GM21825 (cell line): Measurements from ENCODE around the gene GRM3.

ENCODE experiments used
- ATAC-seq: cut with Tn5 transposase; IDR thresholded peaks from one replicate; pipeline ENCODE4 v1.9.1; 2021; ENCODE audit warnings: mild to moderate bottlenecking, moderate library complexity; ENCODE audit not compliant: unreplicated experiment

Gene GRM3

DNA sequence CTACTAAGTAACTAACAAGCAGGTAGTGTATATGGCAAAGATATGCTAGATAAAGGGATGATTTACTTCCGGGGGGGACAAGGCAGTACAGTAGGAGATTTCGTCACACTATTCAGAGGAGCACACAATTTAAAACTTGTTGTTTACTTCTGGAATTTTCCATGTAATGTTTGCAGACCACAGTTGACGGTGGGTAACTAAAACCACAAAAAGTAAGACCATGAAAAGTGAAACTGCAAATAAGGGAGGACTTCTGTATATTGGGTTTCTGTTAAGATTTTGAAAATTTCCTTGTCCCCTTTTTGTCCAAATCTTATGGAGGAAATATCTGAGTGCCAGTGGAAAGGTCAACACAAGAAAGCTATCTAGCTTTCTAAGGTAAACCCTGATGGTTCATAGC lies 245.8 kb downstream of the GRM3 start:
- ATAC-seq: no peak

DNA sequence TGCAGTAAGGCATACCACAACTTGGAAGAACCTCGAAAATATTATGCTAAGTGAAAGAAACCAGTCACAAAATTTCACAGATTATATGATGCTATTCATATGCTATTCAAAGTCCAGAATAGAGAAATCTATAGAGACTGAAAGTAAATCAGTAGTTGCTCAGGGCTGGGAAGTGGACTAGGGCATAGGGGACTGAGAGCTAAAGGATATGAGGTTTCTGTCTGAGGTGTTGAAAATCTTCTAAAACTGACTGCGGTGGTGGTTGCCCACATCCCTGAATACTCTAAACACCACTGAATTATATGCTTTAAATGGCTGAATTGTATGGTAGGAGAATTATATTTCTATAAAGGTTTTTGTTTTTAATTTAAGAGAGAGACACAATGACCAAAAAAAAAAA lies 254.5 kb downstream of the GRM3 start:
- ATAC-seq: no peak

DNA sequence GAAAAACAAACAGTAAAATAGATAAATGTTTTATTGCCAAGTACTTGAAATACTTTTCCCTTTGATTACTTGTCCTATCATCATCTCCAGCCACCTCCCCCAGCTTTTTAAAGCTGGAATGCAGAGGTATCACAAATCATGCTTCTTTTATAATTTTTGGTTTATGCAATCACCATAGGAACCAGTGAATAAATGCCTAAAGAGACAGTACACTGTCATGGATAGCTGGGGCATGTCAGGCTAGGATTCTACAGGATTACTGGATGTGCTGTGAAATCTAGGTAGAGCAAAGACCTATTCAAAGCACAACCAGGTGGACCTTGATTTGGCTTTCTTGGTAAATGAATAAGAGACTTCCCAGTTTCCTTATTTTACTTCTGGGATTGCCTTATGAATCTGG lies 257.2 kb downstream of the GRM3 start:
- no peak for ATAC-seq

DNA sequence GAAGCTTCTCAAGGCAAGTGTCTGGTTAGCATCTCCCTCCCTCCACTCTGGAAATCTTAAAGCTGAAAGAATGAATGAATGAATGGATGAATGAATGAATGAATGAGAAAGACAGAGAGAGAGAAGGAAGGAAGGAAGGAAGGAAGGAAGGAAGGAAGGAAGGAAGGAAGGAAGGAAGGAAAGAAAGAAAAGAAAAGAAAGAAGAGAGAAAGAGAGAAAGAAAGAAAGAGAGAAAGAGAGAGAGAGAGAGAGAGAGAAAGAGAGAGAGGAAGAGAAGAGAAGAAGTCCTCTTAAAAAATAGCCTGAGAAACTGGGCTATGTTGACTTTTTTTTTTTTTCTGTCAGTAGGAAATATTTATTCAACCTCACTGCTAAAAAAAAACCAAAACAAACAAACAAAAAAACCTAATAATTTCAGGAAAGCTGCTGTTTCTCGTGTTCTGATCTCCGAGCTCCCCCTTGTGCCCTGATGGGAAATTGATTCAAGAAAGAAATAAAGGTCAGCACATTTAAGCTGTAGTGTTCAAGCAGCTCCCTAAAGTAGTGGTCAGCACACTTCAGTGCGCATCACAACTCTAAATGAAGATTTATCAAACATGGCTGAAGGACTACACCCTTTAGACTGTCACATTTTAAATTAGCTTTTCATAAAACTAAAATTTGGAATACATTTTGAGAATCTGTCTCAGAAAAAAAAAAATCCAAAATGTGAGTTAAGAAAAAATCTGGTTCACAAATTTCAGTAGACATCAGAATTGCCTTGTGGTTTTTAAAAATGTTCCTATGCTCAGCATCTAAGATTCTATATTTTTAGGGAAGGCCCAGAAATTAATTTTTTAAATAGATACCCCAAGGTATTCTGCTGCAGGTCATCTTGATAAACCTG lies 261.5 kb downstream of the GRM3 start:
- no peak for ATAC-seq

GRCh38 chr7:86908948-86909347 lies 265.2 kb downstream of the GRM3 start:
- no peak for ATAC-seq

DNA sequence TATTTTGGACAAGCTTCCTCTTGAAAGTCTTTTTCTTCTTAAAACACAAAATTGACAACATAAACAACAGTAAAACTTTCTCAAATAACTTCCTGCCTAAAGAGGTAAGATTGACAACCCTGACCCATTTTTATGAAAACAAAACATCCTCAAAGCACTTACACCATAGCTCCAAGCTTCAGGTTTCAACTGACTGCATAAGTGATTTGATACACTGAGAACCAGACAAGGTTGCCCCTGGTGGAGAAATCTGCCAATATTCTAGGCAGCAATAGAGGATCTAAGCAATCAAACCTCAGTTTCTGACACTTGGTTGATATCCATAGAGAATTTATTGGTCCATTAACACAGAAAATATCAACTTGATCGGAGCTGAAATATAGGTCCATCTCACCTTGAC lies 267.9 kb downstream of the GRM3 start:
- no peak for ATAC-seq

- ATAC-seq: no peak
Observed at GRCh38 chr7:86913709-86914108, 270.0 kb downstream of the GRM3 start.
